IgD-negative memory B cell (primary cell): ENCODE results near the gene IFNA13. TPM values are rescaled to one million over a fixed set of nuclear protein-coding genes. Genes with fewer than 3 reads are reported as not detected.

Experiments
- H3K27ac Mint-ChIP-seq, 3 donors: one replicate each; pipeline ENCODE4 v1.8.0; 2020 to 2022; ENCODE audit warnings: mild to moderate bottlenecking in 3 of 3, mixed read lengths in 3 of 3, moderate library complexity in 1 of 3
- H3K27me3 Mint-ChIP-seq: one replicate; pipeline ENCODE4 v1.8.0; 2021; ENCODE audit warnings: mixed read lengths
- H3K36me3 Mint-ChIP-seq: one replicate; pipeline ENCODE4 v1.8.0; 2020; ENCODE audit warnings: mild to moderate bottlenecking, mixed read lengths
- H3K4me1 Mint-ChIP-seq, 3 donors: one replicate each; pipeline ENCODE4 v1.8.0; 2020 to 2022; ENCODE audit warnings: mixed read lengths in 3 of 3, mild to moderate bottlenecking in 1 of 3
- H3K4me3 Mint-ChIP-seq, 4 donors: one replicate each; pipeline ENCODE4 v1.8.0; 2020 to 2022; ENCODE audit warnings: mild to moderate bottlenecking in 4 of 4, mixed read lengths in 4 of 4, moderate library complexity in 3 of 4
- H3K9me3 Mint-ChIP-seq, 3 donors: one replicate each; pipeline ENCODE4 v1.8.0; 2020 to 2021; ENCODE audit warnings: mixed read lengths in 3 of 3, mild to moderate bottlenecking in 1 of 3
- polyA plus RNA-seq: library from polyadenylated mRNA; unstranded; fragments of 300-500 nt; fragmentation: Illumina TruSeq; gene quantifications from one replicate; pipeline ENCODE4 v1.2.3, GENCODE V29; 2021

IFNA13 gene
- polyA plus RNA-seq = not detected

GRCh38 chr9:21367957-21368356 lies at the start of gene IFNA13:
TSS of gene IFNA13 (minus strand) at chr9:21368057. CDS start at chr9:21368010, 47 bp downstream.
- peak within 1 kb of the TSS in 1 of 3 donors; percentile 43 for H3K27ac Mint-ChIP-seq
- peaks cover 10% of the 10 kb centered on the region for H3K27me3 Mint-ChIP-seq
- peaks cover 2 to 8% (median 7%) of the 10 kb centered on the region in 3 donors for H3K4me1 Mint-ChIP-seq
- peaks cover 6% of the 10 kb centered on the region for H3K36me3 Mint-ChIP-seq
- no peaks in the 10 kb centered on the region for H3K9me3 Mint-ChIP-seq
- H3K4me3 Mint-ChIP-seq = peak within 1 kb of the TSS in 1 of 4 donors; percentile 17

- H3K36me3 Mint-ChIP-seq = no peaks in the 10 kb centered on the region
- H3K4me3 Mint-ChIP-seq = no peak overlapping the region
- no peak overlapping the region for H3K27ac Mint-ChIP-seq
- peaks cover 35% of the 10 kb centered on the region for H3K27me3 Mint-ChIP-seq
- H3K9me3 Mint-ChIP-seq = no peaks in the 10 kb centered on the region
- peaks cover 12 to 20% (median 14%) of the 10 kb centered on the region in 3 donors for H3K4me1 Mint-ChIP-seq
Observed at GRCh38 chr9:21415493-21416267, 47.8 kb upstream of the IFNA13 start.

- no peaks in the 10 kb centered on the region for H3K36me3 Mint-ChIP-seq
- H3K27ac Mint-ChIP-seq = no peak overlapping the region
Observed at GRCh38 chr9:21414220-21414940, 46.5 kb upstream of the IFNA13 start.

GRCh38 chr9:21413624-21414023 lies 45.8 kb upstream of the IFNA13 start:
- H3K27me3 Mint-ChIP-seq = peaks cover 41% of the 10 kb centered on the region
- no peaks in the 10 kb centered on the region for H3K36me3 Mint-ChIP-seq
- H3K4me1 Mint-ChIP-seq = peaks cover 10 to 20% (median 14%) of the 10 kb centered on the region in 3 donors
- H3K9me3 Mint-ChIP-seq = no peaks in the 10 kb centered on the region
- H3K4me3 Mint-ChIP-seq = no peak overlapping the region
- no peak overlapping the region for H3K27ac Mint-ChIP-seq

More at GRCh38 chr9:21414220-21414940, 46.5 kb upstream of the IFNA13 start:
- H3K4me1 Mint-ChIP-seq = peaks cover 10 to 20% (median 14%) of the 10 kb centered on the region in 3 donors
- no peak overlapping the region for H3K4me3 Mint-ChIP-seq
- H3K9me3 Mint-ChIP-seq = no peaks in the 10 kb centered on the region
- peaks cover 41% of the 10 kb centered on the region for H3K27me3 Mint-ChIP-seq

GRCh38 chr9:21413151-21413550 lies 45.3 kb upstream of the IFNA13 start:
- Mint-ChIP-seq H3K9me3 (no peaks in the 10 kb centered on the region), H3K4me1 (peaks cover 10 to 20% (median 14%) of the 10 kb centered on the region in 3 donors), H3K4me3 (peak overlapping the region in 1 of 4 donors; percentile 63), H3K27me3 (peaks cover 41% of the 10 kb centered on the region), H3K36me3 (no peaks in the 10 kb centered on the region), H3K27ac (no peak overlapping the region)

GRCh38 chr9:21412107-21412506 lies 44.2 kb upstream of the IFNA13 start:
- Mint-ChIP-seq H3K4me3 (peak overlapping the region in 2 of 4 donors; percentile 59), H3K27ac (peak overlapping the region in 1 of 3 donors; percentile 31), H3K4me1 (peaks cover 10 to 20% (median 14%) of the 10 kb centered on the region in 3 donors)

GRCh38 chr9:21408817-21409216 lies 41.0 kb upstream of the IFNA13 start, which contains the start of gene IFNA8:
TSS of gene IFNA8 (plus strand) at chr9:21409117. CDS start at chr9:21409177, 60 bp downstream.
- no peak within 1 kb of the TSS for H3K4me3 Mint-ChIP-seq
- no peak within 1 kb of the TSS for H3K27ac Mint-ChIP-seq
- H3K4me1 Mint-ChIP-seq = peaks cover 10 to 20% (median 14%) of the 10 kb centered on the region in 3 donors
- peaks cover 38% of the 10 kb centered on the region for H3K27me3 Mint-ChIP-seq
- no peaks in the 10 kb centered on the region for H3K36me3 Mint-ChIP-seq
- H3K9me3 Mint-ChIP-seq = peaks cover 0 to 2% (median 0%) of the 10 kb centered on the region in 3 donors

More at GRCh38 chr9:21412107-21412506, 44.2 kb upstream of the IFNA13 start:
- peaks cover 38% of the 10 kb centered on the region for H3K27me3 Mint-ChIP-seq
- no peaks in the 10 kb centered on the region for H3K36me3 Mint-ChIP-seq
- H3K9me3 Mint-ChIP-seq = no peaks in the 10 kb centered on the region

GRCh38 chr9:21404146-21404545 lies 36.3 kb upstream of the IFNA13 start:
- Mint-ChIP-seq H3K36me3 (no peaks in the 10 kb centered on the region), H3K4me3 (no peak overlapping the region), H3K27ac (no peak overlapping the region), H3K4me1 (peaks cover 0 to 9% (median 5%) of the 10 kb centered on the region in 3 donors), H3K9me3 (peaks cover 2 to 3% (median 2%) of the 10 kb centered on the region in 3 donors), H3K27me3 (peaks cover 37% of the 10 kb centered on the region)

GRCh38 chr9:21402386-21403251 lies 34.8 kb upstream of the IFNA13 start:
- no peaks in the 10 kb centered on the region for H3K36me3 Mint-ChIP-seq
- H3K27ac Mint-ChIP-seq = no peak overlapping the region
- peaks cover 41% of the 10 kb centered on the region for H3K27me3 Mint-ChIP-seq
- peaks cover 0 to 9% (median 5%) of the 10 kb centered on the region in 3 donors for H3K4me1 Mint-ChIP-seq
- peaks cover 2 to 3% (median 2%) of the 10 kb centered on the region in 3 donors for H3K9me3 Mint-ChIP-seq
- H3K4me3 Mint-ChIP-seq = peak overlapping the region in 1 of 4 donors; percentile 74

GRCh38 chr9:21399956-21400355 lies 32.1 kb upstream of the IFNA13 start:
- Mint-ChIP-seq H3K27ac (no peak overlapping the region), H3K36me3 (no peaks in the 10 kb centered on the region), H3K4me1 (peaks cover 3 to 18% (median 10%) of the 10 kb centered on the region in 3 donors), H3K9me3 (peaks cover 2 to 3% (median 2%) of the 10 kb centered on the region in 3 donors), H3K27me3 (peaks cover 34% of the 10 kb centered on the region), H3K4me3 (no peak overlapping the region)

GRCh38 chr9:21398955-21399489 lies 31.2 kb upstream of the IFNA13 start:
- Mint-ChIP-seq H3K4me3 (no peak overlapping the region), H3K27ac (no peak overlapping the region), H3K4me1 (peaks cover 3 to 18% (median 10%) of the 10 kb centered on the region in 3 donors)

GRCh38 chr9:21395778-21396717 lies 28.2 kb upstream of the IFNA13 start:
- Mint-ChIP-seq H3K36me3 (no peaks in the 10 kb centered on the region), H3K9me3 (peaks cover 2 to 3% (median 3%) of the 10 kb centered on the region in 3 donors), H3K4me1 (peaks cover 3 to 12% (median 10%) of the 10 kb centered on the region in 3 donors), H3K27me3 (peaks cover 33% of the 10 kb centered on the region), H3K27ac (no peak overlapping the region), H3K4me3 (peak overlapping the region; percentile 15 to 58 (median 36))

More at GRCh38 chr9:21398955-21399489, 31.2 kb upstream of the IFNA13 start:
- Mint-ChIP-seq H3K36me3 (no peaks in the 10 kb centered on the region), H3K9me3 (peaks cover 1 to 3% (median 2%) of the 10 kb centered on the region in 3 donors), H3K27me3 (peaks cover 34% of the 10 kb centered on the region)

- H3K4me3 Mint-ChIP-seq = peak overlapping the region in 1 of 4 donors; percentile 13
- peaks cover 40% of the 10 kb centered on the region for H3K27me3 Mint-ChIP-seq
- no peak overlapping the region for H3K27ac Mint-ChIP-seq
- peaks cover 0 to 3% (median 0%) of the 10 kb centered on the region in 3 donors for H3K9me3 Mint-ChIP-seq
- H3K36me3 Mint-ChIP-seq = peaks cover 1% of the 10 kb centered on the region
- peaks cover 3 to 11% (median 8%) of the 10 kb centered on the region in 3 donors for H3K4me1 Mint-ChIP-seq
Observed at GRCh38 chr9:21392270-21392669, 24.4 kb upstream of the IFNA13 start.
